Hepatic stellate cell (primary cell): ENCODE measurements around the gene PLCH1.

Experiments used
- DNase-seq: peaks from one replicate; pipeline ENCODE4 v3.0.0; 2011; ENCODE audit warnings: low spot score

Gene PLCH1

DNA sequence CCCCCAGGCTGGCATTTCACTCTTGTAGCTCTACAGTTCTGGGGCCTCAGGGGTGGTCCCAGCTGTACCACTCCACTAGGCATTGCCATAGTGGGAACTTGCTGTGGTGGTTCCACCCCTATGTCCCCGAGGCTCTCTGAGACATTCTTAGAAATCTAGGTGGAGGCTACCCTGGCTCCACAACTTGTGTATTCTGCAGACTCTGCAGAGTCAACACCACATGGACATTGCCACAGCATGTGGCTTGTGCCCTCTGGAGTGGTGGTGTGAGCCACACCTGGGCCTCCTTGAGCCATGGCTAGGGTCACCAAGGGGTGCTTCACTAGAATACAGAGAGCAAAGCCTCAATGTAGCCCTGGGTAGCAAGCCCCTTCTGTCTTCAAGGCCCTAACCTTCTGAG lies 397.0 kb downstream of the PLCH1 start:
- DNase-seq = no peak

DNA sequence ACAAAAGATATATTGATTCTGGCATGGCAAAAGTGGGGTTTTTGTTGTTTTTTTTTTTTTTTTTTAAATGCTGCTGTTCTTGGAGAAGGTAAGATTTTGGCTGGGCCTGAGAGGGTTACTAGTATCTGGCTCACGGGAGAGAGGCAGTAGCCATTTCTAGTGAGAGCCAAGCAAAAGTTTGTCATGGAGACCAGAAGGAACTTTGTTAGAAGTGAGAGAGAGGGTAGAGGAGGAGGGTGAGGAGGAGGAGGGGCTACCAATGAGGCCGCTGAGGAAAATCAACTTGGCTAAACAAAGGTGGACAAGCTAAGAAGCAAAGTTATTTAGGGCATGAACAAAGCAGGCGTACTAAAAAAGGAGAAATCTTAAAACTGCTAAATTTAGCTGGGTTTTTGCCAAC lies 402.5 kb downstream of the PLCH1 start:
- no peak for DNase-seq

DNA sequence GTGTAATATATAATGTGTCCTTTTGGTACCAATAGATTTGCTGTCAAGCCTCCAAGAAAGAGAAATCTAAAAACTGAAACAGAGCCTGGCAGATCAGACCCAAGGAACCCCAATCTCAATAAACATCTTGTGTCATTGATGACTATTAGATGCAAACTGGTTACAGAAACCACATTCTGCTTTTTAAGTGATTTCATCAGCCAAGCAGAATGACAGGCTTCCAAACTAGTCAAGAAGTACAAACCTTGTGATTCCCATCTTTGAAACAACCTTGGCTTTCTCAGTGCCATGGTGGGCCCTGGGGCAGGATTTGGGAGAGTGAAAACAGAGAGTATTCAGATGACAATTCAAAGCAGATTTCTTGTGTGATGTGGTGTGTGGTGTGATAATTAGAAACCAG lies 405.8 kb downstream of the PLCH1 start:
- no peak for DNase-seq

DNA sequence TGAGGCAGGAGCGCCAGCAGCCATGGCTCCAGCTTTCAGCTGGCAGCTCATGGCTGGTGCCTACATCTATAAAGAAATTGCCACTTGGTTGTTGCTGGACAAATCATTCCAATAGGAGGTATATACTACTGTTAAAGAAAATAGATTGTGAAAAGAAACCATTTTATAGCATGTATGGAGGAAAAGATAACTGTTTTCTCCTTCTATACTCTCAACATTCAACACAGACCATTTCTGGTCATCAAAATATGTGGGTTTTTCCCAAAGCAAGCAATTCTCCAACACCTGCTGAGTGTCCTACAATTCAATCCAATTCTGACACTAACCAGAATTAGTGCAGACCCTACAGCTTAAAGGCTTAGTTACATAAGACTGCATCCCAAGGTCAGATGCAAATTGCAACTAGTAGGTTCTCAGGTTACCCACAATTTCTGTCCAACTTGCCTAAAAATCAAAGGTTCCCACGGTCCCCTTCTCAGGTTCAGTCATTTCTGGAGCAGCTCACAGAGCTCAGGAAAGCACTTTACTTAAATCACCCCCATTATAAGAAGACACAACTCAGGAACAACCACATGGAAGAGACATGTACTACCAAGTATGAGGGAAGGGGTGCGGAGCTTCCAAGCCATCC lies 409.0 kb downstream of the PLCH1 start:
- DNase-seq = no peak

DNA sequence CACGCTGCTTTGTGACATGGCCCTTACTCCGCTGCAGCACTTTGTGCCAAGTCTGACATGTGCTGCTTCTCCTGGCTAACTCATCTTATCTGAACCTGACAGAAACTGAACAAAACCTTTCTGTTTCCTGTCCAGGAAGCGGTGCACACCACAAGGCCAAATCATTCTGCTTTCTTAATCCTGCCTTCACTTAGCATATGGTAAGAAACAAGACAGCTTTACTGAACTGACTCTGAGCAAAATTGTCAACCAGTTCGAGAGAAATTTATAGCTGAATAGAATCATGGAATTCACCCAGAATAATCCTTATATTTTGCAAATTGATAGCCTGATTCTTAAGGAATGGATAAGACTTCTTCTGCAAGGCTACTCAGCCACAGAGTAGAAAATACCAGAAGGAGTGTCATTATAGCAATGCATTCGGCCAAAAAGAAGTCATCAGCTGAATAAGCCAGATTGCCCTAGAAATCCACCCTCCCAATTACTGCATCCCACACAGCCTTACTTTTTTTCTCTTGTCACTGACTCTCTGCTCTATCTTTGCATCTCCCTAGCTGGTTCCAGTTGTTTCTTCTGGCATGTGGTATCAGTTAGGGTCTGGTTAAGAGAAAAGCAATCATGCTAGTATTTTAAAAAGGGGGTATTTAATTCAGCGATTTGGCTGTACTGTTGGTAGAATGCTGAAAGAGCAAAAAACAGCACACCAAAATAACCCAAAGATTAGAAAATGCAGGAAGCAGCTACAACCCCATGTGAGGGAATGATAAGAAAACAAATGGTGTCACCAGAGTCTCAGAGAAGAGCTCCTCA lies 409.8 kb downstream of the PLCH1 start:
- no peak for DNase-seq

DNA sequence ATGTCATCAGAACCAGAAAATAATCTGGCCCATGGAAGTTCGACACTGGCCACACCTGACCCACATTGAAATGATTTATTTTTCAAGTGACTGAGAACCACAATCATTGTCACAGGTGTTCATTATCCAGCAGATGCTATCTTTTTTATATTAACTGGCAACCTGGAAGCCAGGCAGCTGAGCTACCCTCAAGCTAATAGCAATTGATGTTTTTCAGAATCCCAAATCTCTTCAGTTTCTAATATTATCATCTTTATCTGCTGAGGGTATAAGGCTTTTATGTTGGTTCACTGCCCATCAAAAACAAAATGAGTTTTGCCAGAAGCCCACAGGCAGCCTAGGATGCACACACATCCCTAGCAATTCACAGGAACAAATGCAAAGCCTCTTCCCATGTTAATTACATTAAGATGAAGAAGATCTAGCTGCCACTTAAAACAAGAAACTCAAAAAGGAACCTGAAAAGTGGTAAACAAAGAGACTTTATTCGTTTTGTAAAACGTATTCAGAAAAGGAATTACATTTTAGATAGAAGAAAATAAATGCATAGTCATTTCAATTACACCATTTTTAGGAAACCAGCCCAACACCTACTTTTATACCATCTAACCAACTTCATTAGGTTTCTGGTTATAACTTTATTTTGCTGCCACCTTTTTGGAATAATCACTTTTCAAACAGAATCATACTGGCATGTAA lies 410.5 kb downstream of the PLCH1 start:
- DNase-seq = no peak

DNA sequence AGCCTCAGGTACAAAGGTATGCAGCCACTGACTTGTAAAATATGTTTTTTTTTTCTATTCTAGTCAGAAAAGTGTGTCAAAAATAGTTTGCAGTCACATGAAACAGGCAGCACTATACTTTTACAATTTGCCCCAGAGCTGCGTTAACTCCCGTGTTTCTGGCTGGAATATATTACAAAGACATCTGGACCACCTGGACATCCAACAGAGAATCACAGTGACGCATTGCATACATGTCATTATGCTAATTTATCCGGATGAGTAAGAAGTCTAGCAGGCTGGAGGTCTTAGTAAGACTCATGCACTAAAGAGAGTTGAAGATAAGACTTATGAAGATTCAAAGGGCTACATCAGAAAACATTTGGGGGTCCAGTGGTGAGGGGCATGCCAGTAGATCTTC lies 412.2 kb downstream of the PLCH1 start:
- no peak for DNase-seq

DNA sequence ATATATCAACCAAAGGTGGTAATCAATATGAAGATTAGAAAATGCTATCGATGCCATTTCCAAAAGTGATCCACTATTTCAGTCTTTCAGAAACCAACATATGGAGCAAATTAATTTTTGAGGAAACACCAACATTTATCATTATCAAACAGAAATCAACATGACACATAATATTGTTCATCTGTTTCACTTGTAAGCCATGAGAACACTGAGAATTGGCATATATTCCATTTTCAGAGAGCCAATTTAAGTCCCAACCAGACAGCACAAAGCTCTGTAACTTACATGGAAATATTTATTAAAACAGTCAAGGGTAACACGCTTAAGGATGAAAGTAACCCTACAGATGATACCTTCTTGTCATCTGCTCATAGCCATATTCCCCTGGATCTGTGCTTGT lies 413.8 kb downstream of the PLCH1 start:
- DNase-seq = no peak

DNA sequence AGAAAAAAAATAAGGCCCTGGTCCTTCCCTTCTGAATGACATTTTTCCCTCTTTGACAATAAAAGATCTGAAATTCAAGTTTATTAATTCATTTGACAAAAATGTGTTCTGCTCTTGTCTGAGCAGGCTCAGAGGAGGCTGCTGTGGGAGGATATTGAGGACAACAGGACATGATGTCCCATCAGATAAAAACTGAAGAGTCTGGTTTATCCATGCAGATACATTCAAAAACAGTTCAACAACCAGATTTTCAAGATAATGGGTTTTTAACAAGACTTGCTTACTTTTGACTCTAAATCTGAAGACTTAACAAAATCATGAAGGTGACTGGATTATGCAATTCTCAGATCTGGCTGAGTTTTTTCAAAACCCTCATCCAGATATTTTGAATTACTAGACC lies 414.5 kb downstream of the PLCH1 start:
- DNase-seq = no peak

DNA sequence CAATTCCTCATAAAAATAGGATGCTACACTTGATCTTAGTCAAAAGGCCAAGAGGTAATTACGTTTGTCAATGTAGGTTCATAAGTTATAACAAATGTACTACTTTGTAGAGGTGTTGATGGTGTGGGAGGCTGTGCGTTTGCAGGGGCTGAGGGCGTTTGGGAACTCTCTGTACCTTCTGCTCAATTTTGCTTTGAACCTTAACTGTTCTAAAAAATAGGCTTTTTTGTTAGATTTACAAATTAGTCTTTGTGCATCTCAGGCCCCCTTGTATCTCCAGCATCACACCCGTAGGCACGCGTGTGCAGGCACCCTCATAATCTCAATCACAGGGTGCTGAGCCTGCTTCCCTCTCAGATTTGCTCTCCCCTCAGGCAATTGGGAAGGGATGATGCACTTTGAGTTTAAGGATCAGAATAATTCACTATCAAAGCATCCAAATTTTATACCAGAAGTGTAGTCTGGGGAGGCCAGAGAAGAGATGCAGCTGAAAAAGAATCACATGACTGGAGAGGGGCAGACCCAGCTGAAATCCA lies 415.3 kb downstream of the PLCH1 start:
- no peak for DNase-seq

DNA sequence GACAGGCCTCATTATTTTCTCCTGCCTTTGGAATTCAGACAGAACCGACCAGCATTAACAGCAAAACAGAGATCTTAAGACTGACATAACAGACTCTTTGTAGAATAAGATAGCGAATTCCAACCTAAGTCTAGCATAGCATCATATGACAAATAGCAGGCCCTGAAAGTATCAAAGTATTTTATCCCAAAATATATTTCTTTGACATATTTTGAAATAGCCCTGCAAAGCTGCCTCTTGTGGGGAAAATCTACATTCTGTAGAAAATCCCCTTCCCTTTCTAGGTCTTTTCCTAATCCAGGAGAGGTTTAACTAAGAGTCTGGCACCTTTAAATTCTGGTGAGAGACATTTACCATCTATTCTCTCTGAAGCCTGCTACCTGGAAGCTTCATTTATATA lies 417.0 kb downstream of the PLCH1 start:
- no peak for DNase-seq

DNA sequence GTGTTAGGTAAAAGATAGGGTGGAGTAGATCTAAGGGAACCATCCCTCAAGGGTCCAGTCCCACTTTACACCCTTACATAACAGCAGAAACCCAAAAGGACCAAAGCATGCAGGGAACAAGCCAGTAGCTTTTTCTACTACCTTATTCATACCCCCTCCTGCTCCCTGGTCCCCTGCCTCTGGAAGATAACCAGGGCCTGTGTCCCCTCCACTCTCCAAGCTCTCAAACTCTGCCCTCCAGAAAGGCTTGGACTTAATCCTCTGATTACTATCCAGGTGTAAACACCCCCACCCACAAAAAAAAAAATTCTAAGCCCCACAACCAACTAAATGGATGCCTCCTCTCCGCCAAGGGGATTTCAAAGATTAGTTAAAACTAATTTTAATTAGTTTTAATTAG lies 417.4 kb downstream of the PLCH1 start:
- no peak for DNase-seq

DNA sequence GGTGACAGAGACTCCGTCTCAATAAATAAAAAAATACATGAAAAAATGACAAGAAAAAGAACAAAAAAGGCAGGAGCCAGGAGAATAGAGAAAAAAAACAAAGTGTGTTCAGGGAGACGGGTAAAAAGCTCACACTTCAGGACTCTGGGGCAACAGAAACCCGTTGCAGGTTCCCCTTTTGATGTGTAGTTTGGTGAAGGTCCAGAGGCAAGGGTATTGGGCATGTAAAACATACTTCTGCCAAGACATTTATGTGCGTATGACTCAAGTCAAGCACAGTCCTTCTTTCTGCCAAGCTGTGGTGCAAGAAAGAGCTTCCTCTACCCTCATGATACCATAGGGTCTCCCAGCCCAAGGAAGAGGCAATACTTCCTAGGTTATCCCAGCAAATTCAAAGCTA lies 418.0 kb downstream of the PLCH1 start:
- no peak for DNase-seq

DNA sequence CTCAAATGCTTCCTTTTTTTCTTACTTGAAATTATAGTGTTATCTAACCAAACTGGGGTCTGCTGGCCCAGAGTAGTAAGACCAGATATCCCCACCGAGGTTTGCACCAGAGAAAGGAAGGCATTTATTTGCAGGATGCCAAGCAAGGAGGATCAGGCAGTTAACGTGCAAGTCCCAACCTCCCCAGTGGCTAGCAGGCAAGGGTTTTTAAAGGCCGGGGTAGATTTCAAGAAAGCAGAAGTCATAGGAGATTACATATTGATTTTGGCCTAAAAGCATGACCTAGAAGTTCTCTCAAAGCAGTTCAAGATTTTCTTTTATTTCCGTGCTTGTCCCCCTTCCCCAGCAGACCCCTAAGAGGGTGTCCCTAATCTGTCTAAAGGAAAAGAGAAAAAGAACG lies 418.6 kb downstream of the PLCH1 start:
- no peak for DNase-seq
